ENCODE data around the gene STK25.

The STK25 gene

DNA sequence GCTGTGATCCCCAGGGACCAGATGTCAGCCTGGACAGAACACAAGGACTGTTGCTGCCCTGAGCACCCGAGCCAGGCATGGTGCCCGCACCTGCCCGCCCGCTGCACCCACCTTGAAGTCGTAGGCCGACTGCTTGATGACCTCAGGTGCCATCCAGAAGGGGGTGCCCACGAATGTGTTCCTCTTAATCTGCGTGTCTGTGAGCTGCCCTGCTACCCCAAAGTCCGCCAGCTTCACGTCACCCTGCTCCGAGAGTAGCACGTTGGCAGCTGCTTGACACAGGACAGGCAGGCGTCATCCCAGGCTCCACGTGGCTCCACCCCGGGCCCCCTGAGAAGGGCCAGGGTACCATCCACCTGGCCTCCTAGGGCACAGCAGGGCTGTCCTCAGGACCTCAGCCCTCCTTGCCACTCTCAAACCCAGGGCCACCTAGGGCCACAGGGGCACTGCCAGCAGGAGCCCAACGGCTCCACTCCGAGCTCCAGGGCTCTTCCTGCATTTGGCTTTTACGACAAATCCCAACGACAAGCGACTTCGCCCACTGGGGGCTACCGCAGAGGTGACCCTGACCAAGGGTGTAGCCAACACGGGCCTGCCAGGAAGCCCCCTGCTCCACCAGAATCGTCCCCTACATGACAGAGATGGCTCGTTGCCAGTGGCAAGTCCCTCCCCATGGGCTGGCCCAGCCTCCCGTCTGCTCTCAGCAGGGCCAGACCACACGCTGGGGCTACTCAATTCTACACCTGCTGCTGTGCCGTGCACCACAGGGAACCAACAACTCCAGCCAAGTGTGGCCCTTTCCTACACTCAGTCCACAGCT, 9.0 kb downstream of the STK25 start:
- Histone ChIP-seq H3K27me3 (ENCODE audit: insufficient read depth, low read depth, severe bottlenecking) (no peaks in the 10 kb centered on the region), H3K36me3 (peaks cover 91% of the 10 kb centered on the region), H3K27ac (no peak overlapping the region), H3K9me3 (ENCODE audit: severe bottlenecking) (no peaks in the 10 kb centered on the region), H3K4me3 (ENCODE audit: low read depth, low read length) (no peak overlapping the region)
- TF ChIP-seq, protein P1, sequence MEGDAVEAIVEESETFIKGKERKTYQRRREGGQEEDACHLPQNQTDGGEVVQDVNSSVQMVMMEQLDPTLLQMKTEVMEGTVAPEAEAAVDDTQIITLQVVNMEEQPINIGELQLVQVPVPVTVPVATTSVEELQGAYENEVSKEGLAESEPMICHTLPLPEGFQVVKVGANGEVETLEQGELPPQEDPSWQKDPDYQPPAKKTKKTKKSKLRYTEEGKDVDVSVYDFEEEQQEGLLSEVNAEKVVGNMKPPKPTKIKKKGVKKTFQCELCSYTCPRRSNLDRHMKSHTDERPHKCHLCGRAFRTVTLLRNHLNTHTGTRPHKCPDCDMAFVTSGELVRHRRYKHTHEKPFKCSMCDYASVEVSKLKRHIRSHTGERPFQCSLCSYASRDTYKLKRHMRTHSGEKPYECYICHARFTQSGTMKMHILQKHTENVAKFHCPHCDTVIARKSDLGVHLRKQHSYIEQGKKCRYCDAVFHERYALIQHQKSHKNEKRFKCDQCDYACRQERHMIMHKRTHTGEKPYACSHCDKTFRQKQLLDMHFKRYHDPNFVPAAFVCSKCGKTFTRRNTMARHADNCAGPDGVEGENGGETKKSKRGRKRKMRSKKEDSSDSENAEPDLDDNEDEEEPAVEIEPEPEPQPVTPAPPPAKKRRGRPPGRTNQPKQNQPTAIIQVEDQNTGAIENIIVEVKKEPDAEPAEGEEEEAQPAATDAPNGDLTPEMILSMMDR (IDR thresholded peaks at IDR 0.05; ENCODE audit: low read depth, low read length) = no peak
- no peak for DNase-seq

DNA sequence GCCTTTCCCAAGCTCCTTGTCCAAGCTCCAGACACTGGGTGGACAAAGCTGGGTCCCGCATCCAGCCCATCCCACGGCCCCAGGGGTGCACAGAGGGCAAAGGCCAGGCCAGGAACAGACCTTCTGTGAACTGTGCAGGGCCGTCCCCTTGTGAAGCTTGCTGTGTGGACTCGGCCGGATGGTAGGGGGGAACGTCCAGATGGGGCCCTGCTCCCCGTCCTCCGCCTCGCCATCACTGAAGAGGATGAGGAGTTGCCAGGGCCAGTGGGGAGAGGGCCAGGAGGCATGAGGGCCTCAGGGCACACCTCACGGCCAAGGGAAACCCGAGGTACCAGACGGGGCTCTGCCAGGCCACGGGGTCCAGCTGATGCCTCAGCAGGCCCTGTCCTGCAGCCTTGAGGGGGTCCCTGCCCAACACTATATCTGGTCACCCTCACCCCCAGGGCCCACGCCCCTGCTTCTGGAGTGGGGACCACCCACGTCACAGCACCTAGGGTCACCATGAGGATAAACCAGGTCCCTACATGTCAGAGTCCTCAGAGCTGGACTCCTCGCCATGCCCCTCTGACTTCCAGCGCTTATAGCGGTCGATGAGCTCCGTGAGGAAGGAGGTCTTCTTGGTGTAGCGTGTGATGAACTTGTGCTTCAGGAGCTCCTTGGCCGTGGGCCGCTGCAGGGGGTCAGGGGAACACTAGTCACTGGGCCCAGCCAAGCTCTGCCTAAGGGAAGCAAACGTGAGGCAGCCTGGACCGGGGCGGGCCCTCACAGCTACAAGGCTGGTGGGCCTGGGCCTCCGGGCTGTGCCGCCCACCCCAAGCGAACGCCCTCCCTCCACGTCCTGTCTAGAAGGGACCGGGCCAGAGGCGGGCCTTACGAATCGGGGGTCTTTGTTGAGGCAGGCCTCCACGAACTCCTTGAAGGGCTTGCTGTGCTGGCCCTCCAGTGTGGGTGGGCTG, 10.0 kb downstream of the STK25 start:
- Histone ChIP-seq H3K27me3 (ENCODE audit: insufficient read depth, low read depth, severe bottlenecking) (no peaks in the 10 kb centered on the region), H3K27ac (no peak overlapping the region), H3K4me3 (ENCODE audit: low read depth, low read length) (no peak overlapping the region), H3K36me3 (peaks cover 94% of the 10 kb centered on the region), H3K9me3 (ENCODE audit: severe bottlenecking) (no peaks in the 10 kb centered on the region)
- no peak for DNase-seq
- TF ChIP-seq, protein P1 (IDR thresholded peaks at IDR 0.05; ENCODE audit: low read depth, low read length) = no peak

DNA sequence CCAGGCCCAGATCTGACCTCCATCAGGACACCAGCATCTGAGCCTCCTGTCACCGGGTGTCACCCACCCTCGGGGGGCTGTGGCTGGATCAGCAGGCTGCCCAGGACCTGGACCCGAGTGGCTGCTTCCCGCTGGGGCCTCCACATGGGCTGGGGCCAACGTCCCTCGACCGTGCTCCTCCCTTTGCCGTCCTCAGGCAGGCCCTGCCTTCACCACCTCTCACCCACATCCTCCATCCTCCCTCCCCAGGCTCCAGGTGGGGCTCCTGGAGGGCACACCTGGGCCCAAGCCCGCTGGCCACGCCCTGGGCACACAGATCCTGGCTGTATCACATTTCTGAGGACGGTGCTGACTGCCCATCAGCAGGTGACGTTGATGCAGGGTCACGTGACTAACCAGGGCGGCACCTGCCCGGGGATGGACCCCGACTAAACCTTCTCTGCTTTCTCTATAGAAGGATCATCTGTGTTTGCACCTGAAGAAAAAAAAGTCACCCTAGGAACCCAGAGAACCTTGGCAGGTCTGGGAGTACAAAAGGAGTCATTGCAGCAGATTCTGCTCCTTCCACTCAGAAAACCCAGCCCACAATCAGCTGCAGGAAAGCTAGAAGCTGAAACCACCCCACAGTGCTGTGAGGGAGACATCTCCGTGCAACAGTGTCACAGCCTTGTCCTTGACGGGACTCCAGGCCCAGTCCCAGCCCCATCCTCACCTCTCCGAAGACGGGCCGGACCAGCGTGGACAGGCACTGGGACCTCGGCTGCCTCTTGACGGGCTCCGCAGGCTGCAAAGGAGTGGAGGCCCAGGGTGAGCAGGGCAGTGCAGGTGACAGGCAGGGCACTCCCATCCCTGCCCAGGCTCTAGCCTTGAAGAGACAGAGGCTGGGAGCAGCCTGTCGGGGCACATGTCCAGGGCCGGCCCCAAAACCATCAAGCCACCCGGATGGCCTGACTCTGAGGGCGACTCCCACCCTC, 11.2 kb downstream of the STK25 start:
- no peak for DNase-seq

DNA sequence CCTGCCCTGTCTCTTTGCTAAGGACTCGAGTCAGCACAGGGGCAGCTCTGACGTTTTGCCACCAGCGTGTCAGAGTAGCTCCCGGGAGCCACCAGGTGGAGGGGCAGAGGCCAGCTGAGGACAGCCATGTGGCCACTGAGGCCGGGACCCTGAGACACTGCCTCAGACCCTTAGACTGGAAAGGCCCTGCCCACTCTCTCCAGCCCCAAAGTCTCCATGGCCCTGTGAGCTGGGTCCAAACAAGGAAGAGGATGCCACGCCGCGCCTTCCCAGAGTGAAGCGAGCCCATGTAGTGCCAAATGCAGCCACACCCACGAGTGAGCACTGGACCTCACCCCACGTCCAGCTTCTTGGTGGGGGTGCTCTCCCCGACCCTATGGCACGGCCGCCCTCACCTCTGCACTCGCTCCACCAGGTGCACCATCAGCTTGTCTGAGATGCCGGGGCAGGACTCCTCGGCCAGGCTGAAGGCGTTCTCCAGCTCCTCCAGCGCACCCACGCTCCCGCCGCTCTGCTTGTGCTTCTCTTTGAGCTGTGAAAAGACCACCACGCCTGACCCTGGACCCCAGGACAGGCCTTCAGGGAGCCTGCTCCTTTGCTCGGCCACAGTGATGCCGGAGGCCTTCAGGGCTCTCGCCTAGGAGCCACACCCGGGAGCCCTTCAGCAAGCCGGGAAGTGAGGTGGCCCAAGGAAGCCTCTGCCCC, 12.2 kb downstream of the STK25 start:
- peaks cover 98% of the 10 kb centered on the region for H3K36me3 ChIP-seq

More for the DNA sequence above, 11.2 kb downstream of the STK25 start:
- no peaks in the 10 kb centered on the region for H3K9me3 ChIP-seq (ENCODE audit: severe bottlenecking)
- TF ChIP-seq, protein P1 (IDR thresholded peaks at IDR 0.05; ENCODE audit: low read depth, low read length) = no peak
- no peak overlapping the region for H3K27ac ChIP-seq
- no peaks in the 10 kb centered on the region for H3K27me3 ChIP-seq (ENCODE audit: insufficient read depth, low read depth, severe bottlenecking)
- peaks cover 98% of the 10 kb centered on the region for H3K36me3 ChIP-seq
- H3K4me3 ChIP-seq (ENCODE audit: low read depth, low read length) = no peak overlapping the region

More for the DNA sequence above, 12.2 kb downstream of the STK25 start:
- DNase-seq = no peak
- Histone ChIP-seq H3K9me3 (ENCODE audit: severe bottlenecking) (no peaks in the 10 kb centered on the region), H3K27ac (no peak overlapping the region; the same call in 1 of the 2 replicates), H3K4me3 (ENCODE audit: low read depth, low read length) (no peak overlapping the region), H3K27me3 (ENCODE audit: insufficient read depth, low read depth, severe bottlenecking) (no peaks in the 10 kb centered on the region)
- TF ChIP-seq, protein P1 (IDR thresholded peaks at IDR 0.05; ENCODE audit: low read depth, low read length) = no peak
